Erythroblast (primary cell): ENCODE data around the gene SMAD1.

Experiments
- GATA1 ChIP-seq: IDR thresholded peaks from 2 replicates; pipeline ENCODE4 v1.6.1; 2011; ENCODE audit warnings: low read depth, mild to moderate bottlenecking, control low read depth, low read length, moderate library complexity
- POLR2A ChIP-seq: IDR thresholded peaks from 2 replicates; pipeline ENCODE4 v1.6.1; 2011; ENCODE audit warnings: mild to moderate bottlenecking, low read length

DNA sequence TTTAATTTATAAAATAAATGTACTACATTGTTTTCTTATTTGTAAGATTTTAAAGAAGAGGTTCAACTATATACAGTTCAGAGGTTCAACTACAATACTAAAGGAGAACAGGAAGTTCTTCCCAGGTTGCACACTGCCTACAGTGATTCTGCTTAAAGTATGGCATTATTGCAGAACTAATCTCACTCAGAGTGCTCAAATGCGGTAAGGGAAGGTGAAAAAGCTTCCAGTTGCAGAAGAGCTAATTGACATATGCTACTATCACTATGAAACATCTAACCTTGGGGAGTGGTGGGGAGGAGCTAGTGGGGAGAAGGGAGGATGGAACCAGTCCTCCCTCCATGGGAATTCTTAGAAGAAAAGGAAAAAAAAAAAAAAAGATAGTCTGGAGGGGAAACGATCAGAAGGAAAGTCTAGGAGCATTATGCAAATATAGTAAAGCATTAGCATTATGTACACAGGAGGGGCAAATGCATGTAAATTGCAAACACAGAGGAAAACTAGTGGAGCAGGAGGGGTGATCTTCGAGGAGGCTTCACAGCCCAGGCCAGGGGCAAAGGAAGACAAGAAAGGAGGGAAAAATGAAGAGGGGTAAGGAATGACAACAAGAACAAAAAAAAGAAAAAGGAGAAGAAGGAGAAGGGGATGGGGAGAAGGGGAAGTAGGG is 105.6 kb downstream of the SMAD1 start:
- TF ChIP-seq POLR2A (no peak), GATA1 (no peak)
